NCI-H2081 treated with DMSO at 0.1 percent for 48 hours (cell line): Measurements from ENCODE around the gene BFSP2.

Source experiments
- DNase-seq: peaks from one replicate; lab custom pipeline; 2025; lab: John Stamatoyannopoulos, UW

The BFSP2 gene

GRCh38 chr3:133383741-133384140, 16.1 kb upstream of the BFSP2 start:
- no peak for DNase-seq

- DNase-seq: peak; percentile 47
Observed at GRCh38 chr3:133384331-133385027, 15.4 kb upstream of the BFSP2 start.

GRCh38 chr3:133386876-133387275, 13.0 kb upstream of the BFSP2 start:
- DNase-seq: no peak

GRCh38 chr3:133387341-133387740, 12.5 kb upstream of the BFSP2 start:
- DNase-seq: no peak

GRCh38 chr3:133388696-133389395, 11.0 kb upstream of the BFSP2 start:
- DNase-seq: no peak

GRCh38 chr3:133390715-133391114, 9.1 kb upstream of the BFSP2 start:
- DNase-seq: no peak

- no peak for DNase-seq
Observed at GRCh38 chr3:133393204-133393603, 6.7 kb upstream of the BFSP2 start.

GRCh38 chr3:133393691-133394474, 6.0 kb upstream of the BFSP2 start:
- no peak for DNase-seq

- no peak for DNase-seq
Observed at GRCh38 chr3:133394561-133395311, 5.1 kb upstream of the BFSP2 start.

- DNase-seq: no peak
Observed at GRCh38 chr3:133396906-133397305, 3.0 kb upstream of the BFSP2 start.

GRCh38 chr3:133401374-133402135, 1.7 kb downstream of the BFSP2 start:
- DNase-seq: no peak

GRCh38 chr3:133404920-133405319, 5.1 kb downstream of the BFSP2 start:
- no peak for DNase-seq

- no peak for DNase-seq
Observed at GRCh38 chr3:133408366-133408765, 8.5 kb downstream of the BFSP2 start.

GRCh38 chr3:133408961-133409360, 9.1 kb downstream of the BFSP2 start:
- DNase-seq: no peak

GRCh38 chr3:133410191-133410892, 10.5 kb downstream of the BFSP2 start:
- no peak for DNase-seq

GRCh38 chr3:133412183-133413132, 12.6 kb downstream of the BFSP2 start:
- no peak for DNase-seq

GRCh38 chr3:133413161-133414020, 13.5 kb downstream of the BFSP2 start:
- DNase-seq: no peak

GRCh38 chr3:133414021-133414392, 14.2 kb downstream of the BFSP2 start:
- DNase-seq: no peak

- no peak for DNase-seq
Observed at GRCh38 chr3:133418361-133418760, 18.5 kb downstream of the BFSP2 start.
